ENCODE measurements around the gene CHORDC1.

Gene CHORDC1

GRCh38 chr11:90222459-90223247, at the start of gene CHORDC1:
Gene CHORDC1, minus strand, starts transcription at chr11:90223049. Its CDS starts 95 bp downstream, at chr11:90222954.
- H3K4me3 ChIP-seq (ENCODE audit: low read depth, low read length), result peak within 1 kb of the TSS; percentile 82
- DNase-seq (ENCODE audit: low read depth), result peak; percentile 74
- TF ChIP-seq CTCF (conservative IDR thresholded peaks at IDR 0.05; ENCODE audit: low read depth, low read length), result no peak

GRCh38 chr11:90257158-90257525, 34.3 kb upstream of the CHORDC1 start:
- TF ChIP-seq CTCF (conservative IDR thresholded peaks at IDR 0.05; ENCODE audit: low read depth, low read length), result no peak
- DNase-seq (ENCODE audit: low read depth), result no peak
- H3K4me3 ChIP-seq (ENCODE audit: low read depth, low read length), result no peak overlapping the region

- DNase-seq (ENCODE audit: low read depth), result no peak
- no peak for TF ChIP-seq CTCF (conservative IDR thresholded peaks at IDR 0.05; ENCODE audit: low read depth, low read length)
- H3K4me3 ChIP-seq (ENCODE audit: low read depth, low read length), result no peak overlapping the region
These were observed 33.7 kb upstream of the CHORDC1 start for GRCh38 chr11:90256404-90257157.

- H3K4me3 ChIP-seq (ENCODE audit: low read depth, low read length), result no peak overlapping the region
- no peak for DNase-seq (ENCODE audit: low read depth)
- TF ChIP-seq CTCF (conservative IDR thresholded peaks at IDR 0.05; ENCODE audit: low read depth, low read length), result no peak
These were observed 31.2 kb upstream of the CHORDC1 start for GRCh38 chr11:90254065-90254464.

- TF ChIP-seq CTCF (conservative IDR thresholded peaks at IDR 0.05; ENCODE audit: low read depth, low read length), result no peak
- H3K4me3 ChIP-seq (ENCODE audit: low read depth, low read length), result no peak overlapping the region
- no peak for DNase-seq (ENCODE audit: low read depth)
These were observed 29.2 kb upstream of the CHORDC1 start for GRCh38 chr11:90252053-90252452.

GRCh38 chr11:90251599-90251998, 28.8 kb upstream of the CHORDC1 start:
- no peak for TF ChIP-seq CTCF (conservative IDR thresholded peaks at IDR 0.05; ENCODE audit: low read depth, low read length)
- no peak overlapping the region for H3K4me3 ChIP-seq (ENCODE audit: low read depth, low read length)

More at GRCh38 chr11:90251599-90251998, 28.8 kb upstream of the CHORDC1 start:
- DNase-seq (ENCODE audit: low read depth), result no peak

Data from choroid plexus epithelial cell (primary cell).